HG02840 (cell line): ENCODE data around the gene GAB2.

ENCODE experiments used
- ATAC-seq: cut with Tn5 transposase; IDR thresholded peaks from one replicate; pipeline ENCODE4 v1.9.1; 2021; ENCODE audit warnings: mild to moderate bottlenecking, moderate library complexity, moderate number of reproducible peaks; ENCODE audit not compliant: unreplicated experiment, low FRiP score

GAB2 gene

GRCh38 chr11:78428266-78428636, 10.6 kb upstream of the GAB2 start:
- ATAC-seq, result no peak

- no peak for ATAC-seq
Measured at GRCh38 chr11:78427615-78428265, 10.1 kb upstream of the GAB2 start.

- no peak for ATAC-seq
Measured at GRCh38 chr11:78426845-78427244, 9.2 kb upstream of the GAB2 start.

GRCh38 chr11:78425399-78426070, 7.9 kb upstream of the GAB2 start:
- ATAC-seq, result no peak

- no peak for ATAC-seq
Measured at GRCh38 chr11:78424334-78425270, 7.0 kb upstream of the GAB2 start.

GRCh38 chr11:78423241-78423640, 5.6 kb upstream of the GAB2 start:
- ATAC-seq, result no peak

- no peak for ATAC-seq
Measured at GRCh38 chr11:78420796-78421209, 3.2 kb upstream of the GAB2 start.

GRCh38 chr11:78420255-78420764, 2.7 kb upstream of the GAB2 start:
- ATAC-seq, result no peak

- ATAC-seq, result no peak
Measured at GRCh38 chr11:78419327-78419726, 1.7 kb upstream of the GAB2 start.

GRCh38 chr11:78418584-78419211, 1.1 kb upstream of the GAB2 start:
- no peak for ATAC-seq

GRCh38 chr11:78417888-78418583, 416 bp upstream of the GAB2 start:
- peak; percentile 47 for ATAC-seq

- peak; percentile 48 for ATAC-seq
Measured at GRCh38 chr11:78416285-78417174, 1.1 kb downstream of the GAB2 start.

GRCh38 chr11:78415338-78415737, 2.3 kb downstream of the GAB2 start:
- ATAC-seq, result no peak

- ATAC-seq, result no peak
Measured at GRCh38 chr11:78414321-78415051, 3.1 kb downstream of the GAB2 start.

GRCh38 chr11:78408619-78409018, 9.0 kb downstream of the GAB2 start:
- no peak for ATAC-seq

GRCh38 chr11:78406568-78407196, 10.9 kb downstream of the GAB2 start:
- ATAC-seq, result no peak

GRCh38 chr11:78405805-78406204, 11.8 kb downstream of the GAB2 start:
- ATAC-seq, result no peak

GRCh38 chr11:78403781-78404180, 13.8 kb downstream of the GAB2 start:
- ATAC-seq, result no peak
